CD4-positive, alpha-beta T cell treated with Interleukin-15 for 1 hour (primary cell): Measurements from ENCODE around the gene TRMT11.
"Not testable (repeated sequence)": the region's sequence is repeated elsewhere in the genome, so short reads cannot be mapped to it uniquely, and the experiment has no call there.

Source experiments
- DNase-seq: peaks from one replicate; pipeline ENCODE4 v3.0.0-alpha.2; 2020

Gene TRMT11

DNA sequence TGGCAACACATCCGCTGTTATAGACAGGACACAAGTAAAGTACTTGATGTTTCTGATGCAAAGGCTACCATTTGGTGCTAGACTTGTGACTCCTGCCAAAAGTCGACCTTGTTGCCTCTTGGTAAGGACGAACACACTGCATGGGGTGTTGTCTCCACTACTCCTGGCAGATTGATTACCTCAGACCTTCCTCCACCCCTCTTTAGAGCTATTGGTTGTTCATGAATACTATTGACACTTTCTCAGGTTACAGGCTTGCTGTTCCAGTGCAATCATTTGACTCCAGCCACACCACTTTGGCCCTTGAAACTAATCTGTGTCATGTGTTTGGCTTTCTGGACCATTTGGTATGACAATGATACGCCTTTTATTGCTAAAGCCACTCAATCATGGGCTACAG lies 62.3 kb downstream of the TRMT11 start:
- DNase-seq: no peak

DNA sequence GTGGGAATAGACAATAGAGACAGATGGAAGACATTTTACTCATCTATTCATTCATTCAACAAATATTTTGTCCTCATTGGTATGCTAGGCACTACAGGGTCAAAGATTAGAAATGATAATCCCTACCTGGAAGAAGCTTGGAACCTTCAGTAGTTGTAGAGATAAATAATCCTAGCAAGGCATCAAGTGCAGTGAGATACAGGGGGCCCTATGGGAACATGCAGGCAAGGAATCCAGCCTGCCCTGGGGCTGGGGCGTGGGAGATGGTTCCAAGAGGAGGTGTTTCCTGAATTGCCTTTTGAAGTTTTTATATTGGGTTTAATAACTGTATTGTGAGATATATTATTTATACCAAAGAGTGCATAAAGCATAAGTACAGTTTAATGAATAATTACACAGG lies 64.5 kb downstream of the TRMT11 start:
- DNase-seq: no peak

- no peak for DNase-seq
Measured at GRCh38 chr6:126051791-126052190, 65.5 kb downstream of the TRMT11 start.

DNA sequence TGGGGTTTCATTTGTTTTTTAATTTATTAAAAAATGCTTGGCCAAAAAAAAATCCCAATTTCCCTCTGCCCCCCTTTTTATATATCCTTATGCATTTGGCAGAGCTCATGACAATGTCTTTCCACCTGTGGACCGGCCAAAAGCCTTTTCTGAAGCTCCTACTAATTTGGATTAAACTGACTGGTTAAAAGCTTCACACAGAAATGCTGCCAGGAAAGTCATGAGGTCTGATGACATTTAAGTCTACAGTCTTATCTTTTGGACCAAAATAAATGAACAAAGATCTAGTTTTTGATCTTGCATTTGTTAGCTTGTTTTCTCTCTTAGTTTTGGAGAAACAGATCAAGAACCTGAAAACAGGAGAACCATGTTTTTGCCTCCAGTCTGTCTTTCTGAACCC lies 66.1 kb downstream of the TRMT11 start:
- DNase-seq: no peak

DNA sequence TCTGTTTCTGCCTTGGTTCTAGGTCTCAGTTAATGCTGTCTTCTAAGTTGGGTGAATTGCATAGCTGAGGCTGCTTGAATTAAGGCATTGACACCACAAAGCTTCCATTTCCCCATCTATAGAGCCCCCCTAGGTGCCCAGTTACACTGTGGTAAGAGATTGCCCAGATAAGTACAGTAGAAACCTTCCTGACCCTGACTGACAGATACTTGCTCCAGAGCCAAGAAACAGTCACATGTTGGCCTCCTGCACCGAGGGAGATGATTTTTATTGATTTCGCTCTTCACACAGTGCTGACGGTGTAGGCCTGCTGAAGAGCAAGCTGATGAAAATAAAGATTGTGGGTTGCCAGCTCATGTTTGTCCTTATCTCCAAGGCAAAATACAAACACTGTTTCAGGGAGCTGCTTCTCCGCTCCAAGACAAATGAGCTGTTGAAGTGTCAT lies 67.9 kb downstream of the TRMT11 start:
- DNase-seq: no peak

- no peak for DNase-seq
Measured at GRCh38 chr6:126054802-126055201, 68.5 kb downstream of the TRMT11 start.

GRCh38 chr6:126055449-126055848 lies 69.1 kb downstream of the TRMT11 start:
- no peak for DNase-seq

GRCh38 chr6:126056355-126057004 lies 70.1 kb downstream of the TRMT11 start:
- DNase-seq: no peak

GRCh38 chr6:126058085-126058484 lies 71.7 kb downstream of the TRMT11 start:
- DNase-seq: not testable (repeated sequence)

DNA sequence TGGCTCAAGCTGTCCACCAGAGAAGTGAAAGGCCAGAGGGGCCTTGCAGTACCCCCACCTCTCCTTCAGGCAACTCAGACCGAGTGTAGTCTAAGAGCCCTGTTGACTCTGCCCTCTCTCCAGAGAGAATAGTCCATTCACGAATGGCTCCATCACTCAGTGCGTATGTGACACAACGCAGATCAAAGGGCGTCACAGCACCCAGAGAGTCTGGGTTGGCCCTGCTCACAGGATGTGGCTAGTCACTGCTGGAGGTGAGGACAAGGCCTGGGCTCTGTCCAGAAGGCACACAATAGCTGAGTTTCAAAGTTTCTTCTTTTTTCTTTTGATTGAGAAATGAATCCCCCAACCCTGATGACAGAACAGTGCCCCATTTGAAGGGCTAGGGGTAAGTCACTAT lies 74.1 kb downstream of the TRMT11 start:
- no peak for DNase-seq

DNA sequence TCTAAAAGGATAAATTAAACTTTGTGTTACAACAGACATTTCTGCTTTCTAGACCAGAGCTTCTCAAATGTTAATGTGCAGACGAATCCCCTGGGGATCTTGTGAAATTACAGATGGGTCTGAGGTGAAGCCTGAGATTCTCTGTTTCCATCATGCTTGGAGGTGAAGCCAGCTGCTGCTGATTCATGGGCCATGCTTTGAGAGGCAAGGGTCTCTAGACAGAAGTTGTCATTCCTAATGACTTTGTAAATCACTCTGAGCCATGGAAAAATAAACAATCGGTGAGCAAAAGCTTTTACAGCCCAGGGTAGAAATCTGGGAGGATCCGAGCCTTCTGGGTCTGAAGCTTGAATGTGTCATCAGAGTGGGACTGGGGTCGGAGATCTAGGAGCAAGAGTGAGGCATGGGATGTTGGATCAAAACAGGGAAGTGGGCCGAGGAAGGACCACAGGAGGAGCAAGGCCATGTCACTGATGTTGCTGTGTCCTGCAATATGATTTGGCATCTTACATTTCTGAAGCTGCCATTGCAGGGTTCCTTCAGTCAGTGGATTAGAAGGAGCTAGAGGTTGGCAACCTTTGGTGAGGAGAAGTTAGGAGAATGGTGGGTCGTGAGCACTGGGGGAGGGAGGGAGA lies 77.3 kb downstream of the TRMT11 start:
- no peak for DNase-seq

DNA sequence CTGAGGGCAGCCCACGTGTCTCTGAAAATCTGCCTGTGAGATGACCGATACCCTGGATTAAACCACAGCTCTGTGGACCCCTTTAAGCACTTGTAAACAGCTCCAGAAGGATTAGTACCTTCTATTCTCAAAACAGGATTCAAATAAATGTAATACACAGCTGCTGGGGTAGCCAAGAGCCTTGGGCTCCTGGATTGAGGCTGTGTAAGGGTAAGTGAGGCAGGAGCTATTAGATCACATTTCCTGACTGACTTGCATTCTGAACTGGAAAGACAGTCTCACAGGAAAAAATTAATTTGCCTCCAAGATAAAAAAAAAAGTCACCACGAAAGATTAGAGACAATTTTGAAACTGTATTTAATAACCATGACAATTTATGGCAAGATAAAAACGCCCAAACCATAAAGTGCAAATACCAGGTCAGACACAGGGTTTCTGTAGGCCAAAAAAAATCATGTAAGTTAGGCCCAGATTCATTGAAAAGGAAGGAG lies 78.0 kb downstream of the TRMT11 start:
- DNase-seq: no peak

GRCh38 chr6:126064748-126065401 lies 78.5 kb downstream of the TRMT11 start:
- DNase-seq: no peak

GRCh38 chr6:126066053-126067048 lies 80.0 kb downstream of the TRMT11 start:
- no peak for DNase-seq

DNA sequence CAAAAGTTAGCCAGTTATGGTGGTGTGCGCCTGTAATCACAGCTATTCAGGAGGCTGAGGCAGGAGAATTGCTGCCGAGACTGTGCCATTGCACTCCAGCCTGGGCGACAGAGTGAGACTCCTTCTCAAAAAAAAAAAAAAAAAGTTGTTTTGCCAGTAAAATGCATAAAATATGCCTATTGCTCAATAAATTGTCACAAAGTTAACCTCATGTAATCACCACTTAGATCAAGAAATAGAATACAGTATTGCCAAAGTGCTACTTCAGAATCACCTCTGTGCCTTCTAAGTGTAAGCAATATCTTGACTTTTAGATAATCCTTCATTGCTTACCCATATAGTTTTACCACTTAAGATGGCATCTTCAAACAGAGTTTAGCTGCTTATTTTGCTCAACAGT lies 80.7 kb downstream of the TRMT11 start:
- no peak for DNase-seq

DNA sequence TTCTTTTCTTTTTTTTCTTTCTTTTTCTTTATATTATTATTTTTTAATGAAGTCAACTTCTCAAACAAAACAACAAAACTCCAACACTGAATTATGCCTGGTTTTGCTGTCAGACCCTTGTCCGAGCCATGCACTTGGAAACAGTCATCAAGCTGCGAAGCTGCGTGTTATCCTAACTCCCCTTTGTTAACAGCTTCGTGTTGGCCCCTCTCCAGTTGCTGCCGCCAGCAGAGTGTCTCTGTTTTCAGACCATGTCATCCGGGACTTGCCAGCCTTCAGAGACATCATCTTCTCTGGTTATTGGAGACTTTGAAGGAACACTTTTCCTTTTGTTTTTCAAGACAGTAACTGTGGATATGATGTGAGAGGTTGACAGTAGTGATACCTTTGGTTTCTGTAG lies 83.1 kb downstream of the TRMT11 start:
- no peak for DNase-seq

- DNase-seq: no peak
Measured at GRCh38 chr6:126071000-126071647, 84.8 kb downstream of the TRMT11 start.

GRCh38 chr6:126072172-126072571 lies 85.8 kb downstream of the TRMT11 start:
- no peak for DNase-seq

- no peak for DNase-seq
Measured at GRCh38 chr6:126072834-126073233, 86.5 kb downstream of the TRMT11 start.

DNA sequence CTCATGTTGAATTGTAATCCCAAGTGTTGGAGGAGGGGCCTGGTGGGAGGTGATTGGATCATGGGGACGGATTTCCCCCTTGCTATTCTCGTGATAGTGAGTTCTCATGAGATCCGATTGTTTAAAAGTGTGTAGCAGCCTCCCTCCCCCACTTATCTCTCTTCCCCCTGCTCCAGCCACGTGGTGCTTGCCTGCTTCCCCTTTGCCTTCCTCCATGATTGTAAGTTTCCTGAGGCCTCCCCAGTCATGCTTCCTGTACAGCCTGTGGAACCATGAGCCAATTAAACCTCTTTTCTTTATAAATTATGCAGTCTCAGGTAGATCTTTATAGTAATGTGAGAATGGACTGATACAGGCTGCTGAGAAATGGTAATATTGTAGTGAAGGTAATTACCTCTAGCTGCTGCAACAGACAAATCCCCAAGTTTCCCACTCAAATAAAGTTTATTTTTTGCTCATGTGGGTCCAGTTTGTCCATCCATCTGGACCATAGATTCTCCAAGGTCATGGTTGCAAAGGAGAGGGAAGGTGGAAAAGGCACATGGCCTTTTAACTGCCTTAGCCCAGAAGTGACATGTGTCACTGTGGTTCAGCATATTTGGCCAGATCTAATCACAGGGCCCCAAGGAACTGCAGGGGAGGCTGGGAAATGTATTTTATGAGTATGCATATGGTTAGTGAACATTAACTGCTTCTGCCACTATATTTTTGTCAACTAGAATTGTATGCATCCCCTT lies 89.2 kb downstream of the TRMT11 start:
- no peak for DNase-seq

DNA sequence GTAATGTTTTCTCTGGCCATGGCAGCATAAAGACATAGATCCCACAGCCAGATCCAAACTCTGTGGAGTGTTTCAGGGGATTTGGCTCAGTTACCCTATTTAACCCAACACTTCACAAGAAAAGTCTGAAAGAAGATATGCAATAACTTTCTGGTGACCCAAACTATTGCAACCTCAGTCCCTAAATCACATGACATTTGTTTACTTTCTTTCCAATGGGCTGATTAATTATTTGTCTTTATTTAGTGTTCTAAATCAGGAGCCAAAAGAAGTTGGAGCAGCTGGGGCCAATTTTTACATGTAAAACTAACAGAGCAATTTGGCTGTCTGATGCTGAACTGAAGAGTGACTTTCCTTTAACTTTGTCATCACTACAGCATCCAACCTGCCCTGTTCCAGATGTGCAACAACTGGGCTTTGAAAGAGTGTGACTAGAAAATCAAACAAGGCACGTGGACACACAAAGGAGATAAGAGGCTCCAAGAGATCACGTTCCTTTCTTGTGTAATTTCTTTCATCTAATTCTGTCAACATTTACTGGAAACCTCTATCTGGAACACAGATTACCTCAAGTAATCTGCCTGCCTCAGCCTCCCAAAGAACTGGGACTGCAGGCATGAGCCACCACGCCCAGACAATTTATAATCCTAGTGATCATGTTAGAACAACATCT lies 90.8 kb downstream of the TRMT11 start:
- DNase-seq: no peak
